Transverse colon (tissue), 4 donors: ENCODE data around the gene LGALS7.

Experiments used
- POLR2A ChIP-seq: fragments of 450-650 bp; IDR thresholded peaks from one replicate; pipeline ENCODE4 v1.6.1; 2016; ENCODE audit warnings: antibody characterized with exemption, mild to moderate bottlenecking, moderate library complexity
- POLR2AphosphoS5 ChIP-seq, 3 donors: sonication (generic); formaldehyde crosslinking; IDR thresholded peaks; one replicate each; pipeline ENCODE4 v1.6.1; 2016; ENCODE audit warnings: antibody characterized with exemption in 3 of 3
- TF ChIP-seq, protein P1 (sequence below), 5 experiments: fragments of 200-600 bp in 3 of 5; fragments of 450-650 bp in 2 of 5; sonication (generic) in 3 of 5; IDR thresholded peaks; 1 replicate in 2 of 5; 2 replicates in 3 of 5; pipeline ENCODE4 v1.5.1; 2016 to 2017; ENCODE audit warnings: antibody characterized with exemption in 5 of 5, inconsistent platforms in 3 of 5, mild to moderate bottlenecking in 2 of 5, moderate library complexity in 1 of 5

- TF ChIP-seq POLR2A (no peak), POLR2AphosphoS5 (IDR thresholded peaks at IDR 0.05) (no peak)
- TF ChIP-seq, protein P1, sequence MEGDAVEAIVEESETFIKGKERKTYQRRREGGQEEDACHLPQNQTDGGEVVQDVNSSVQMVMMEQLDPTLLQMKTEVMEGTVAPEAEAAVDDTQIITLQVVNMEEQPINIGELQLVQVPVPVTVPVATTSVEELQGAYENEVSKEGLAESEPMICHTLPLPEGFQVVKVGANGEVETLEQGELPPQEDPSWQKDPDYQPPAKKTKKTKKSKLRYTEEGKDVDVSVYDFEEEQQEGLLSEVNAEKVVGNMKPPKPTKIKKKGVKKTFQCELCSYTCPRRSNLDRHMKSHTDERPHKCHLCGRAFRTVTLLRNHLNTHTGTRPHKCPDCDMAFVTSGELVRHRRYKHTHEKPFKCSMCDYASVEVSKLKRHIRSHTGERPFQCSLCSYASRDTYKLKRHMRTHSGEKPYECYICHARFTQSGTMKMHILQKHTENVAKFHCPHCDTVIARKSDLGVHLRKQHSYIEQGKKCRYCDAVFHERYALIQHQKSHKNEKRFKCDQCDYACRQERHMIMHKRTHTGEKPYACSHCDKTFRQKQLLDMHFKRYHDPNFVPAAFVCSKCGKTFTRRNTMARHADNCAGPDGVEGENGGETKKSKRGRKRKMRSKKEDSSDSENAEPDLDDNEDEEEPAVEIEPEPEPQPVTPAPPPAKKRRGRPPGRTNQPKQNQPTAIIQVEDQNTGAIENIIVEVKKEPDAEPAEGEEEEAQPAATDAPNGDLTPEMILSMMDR (IDR thresholded peaks at IDR 0.05) = no peak
Observed at GRCh38 chr19:38744298-38744681, 29.0 kb downstream of the LGALS7 start, which contains the start of gene CAPN12.
